ENCODE measurements around the gene RSPH1. TPM values are rescaled to one million over a fixed set of nuclear protein-coding genes. Genes with fewer than 3 reads are reported as not detected.

RSPH1 gene
- total and polyA plus RNA-seq, 2 of the 4 experiments (the other 2 are of a cell fraction) = not detected

DNA sequence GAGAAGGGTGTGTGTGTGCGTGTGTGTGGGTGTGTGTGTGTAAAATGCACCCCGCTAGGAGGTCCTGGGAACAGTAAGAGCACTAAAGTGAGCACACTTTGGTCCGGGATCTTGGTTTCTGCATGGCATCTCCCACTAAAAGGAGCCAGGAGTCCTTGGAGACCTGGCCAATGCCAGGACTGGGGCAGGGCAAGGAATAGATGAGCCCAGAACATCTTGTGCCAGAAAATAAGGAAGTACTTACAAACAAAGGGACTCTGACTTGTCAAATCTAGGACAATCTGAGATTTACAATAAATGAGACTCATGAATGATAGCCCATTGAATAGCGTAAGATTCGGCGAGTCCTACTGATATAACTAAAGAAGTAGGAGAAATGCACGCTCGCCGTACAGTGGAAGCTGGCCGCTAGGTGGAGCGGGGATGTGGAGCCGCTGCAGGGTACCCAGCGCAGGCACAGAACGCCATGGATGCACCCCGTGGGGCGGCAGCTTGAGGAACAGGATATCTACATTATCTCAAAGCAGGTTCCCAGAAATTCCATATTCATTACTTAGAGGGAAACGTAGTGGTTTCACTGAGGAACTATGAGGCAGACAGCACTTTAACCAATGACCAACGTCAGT lies 24.7 kb upstream of the RSPH1 start:
- Histone ChIP-seq H4K20me1 (ENCODE audit: insufficient read depth, low read length) (no peaks in the 10 kb centered on the region; the same call in 1 of the 2 replicates), H3K14ac (replicated peaks; ENCODE audit: low read depth, low read length) (no peak overlapping the region), H3K4ac (ENCODE audit: low read depth, low read length) (no peak overlapping the region), H3K27me3 (ENCODE audit: control insufficient read depth, insufficient read depth, low read length) (peaks cover 28% of the 10 kb centered on the region), H3K4me1 (ENCODE audit: control insufficient read depth, insufficient read depth, low read length) (peaks cover 5% of the 10 kb centered on the region; the same call in 1 of the 2 replicates), H3K36me3 (ENCODE audit: control insufficient read depth, insufficient read depth, low read length) (no peaks in the 10 kb centered on the region), H3K27ac (ENCODE audit: insufficient read depth, low read length) (no peak overlapping the region), H2AK5ac (ENCODE audit: low read depth, low read length) (no peak overlapping the region), H3K9me1 (ENCODE audit: insufficient read depth, low read length) (peaks cover 2% of the 10 kb centered on the region; the same call in 1 of the 2 replicates), H3K56ac (ENCODE audit: extremely low read depth, insufficient read depth, low read length) (no peak overlapping the region), H2AFZ (replicated peaks; ENCODE audit: low read length, poor library complexity) (no peak overlapping the region), H4K5ac (ENCODE audit: low read depth, low read length) (no peak overlapping the region), H3K79me1 (ENCODE audit: low read depth in 1 of 2, low read length in 2 of 2) (no peaks in the 10 kb centered on the region), H3K9ac (ENCODE audit: low read depth, low read length) (no peak overlapping the region), H3K9me3 (ENCODE audit: control insufficient read depth, insufficient read depth, low read length) (no peaks in the 10 kb centered on the region), H3K4me2 (ENCODE audit: low read depth, low read length) (no peak overlapping the region), H4K91ac (ENCODE audit: insufficient read depth, low read depth, low read length) (no peak overlapping the region), H2BK20ac (ENCODE audit: low read depth, low read length) (no peak overlapping the region), H3K23ac (ENCODE audit: low read depth, low read length) (no peak overlapping the region), H4K8ac (ENCODE audit: low read depth in 2 of 2, low read length in 2 of 2) (no peak overlapping the region), H2AK9ac (replicated peaks; ENCODE audit: low read depth, low read length, poor library complexity) (no peak overlapping the region), H3K4me3 (ENCODE audit: insufficient read depth, low read depth, low read length) (no peak overlapping the region), H2BK5ac (ENCODE audit: low read depth, low read length, poor library complexity, severe bottlenecking) (no peak overlapping the region), H2BK15ac (ENCODE audit: low read depth, low read length) (no peak overlapping the region), H3K18ac (ENCODE audit: low read depth, low read length) (no peak overlapping the region), H2BK120ac (ENCODE audit: low read depth, low read length) (no peak overlapping the region)
- TF ChIP-seq MAFK (IDR thresholded peaks at IDR 0.05; ENCODE audit: low read depth, low read length) (no peak), BHLHE40 (IDR thresholded peaks at IDR 0.05; ENCODE audit: low read depth, low read length) (no peak), RCOR1 (IDR thresholded peaks at IDR 0.05; ENCODE audit: insufficient replicate concordance, low read length) (no peak), FOS (IDR thresholded peaks at IDR 0.05; ENCODE audit: low read depth, low read length) (no peak), NFE2L2 (IDR thresholded peaks at IDR 0.05; ENCODE audit: low read depth, low read length) (no peak), POLR2A (IDR thresholded peaks at IDR 0.05; ENCODE audit: low read depth, low read length) (no peak), CHD1 (IDR thresholded peaks at IDR 0.05; ENCODE audit: low read depth, low read length) (no peak), SMC3 (IDR thresholded peaks at IDR 0.05; ENCODE audit: low read depth, low read length) (no peak), CEBPB (IDR thresholded peaks at IDR 0.05; ENCODE audit: low read depth, low read length) (no peak), RFX5 (IDR thresholded peaks at IDR 0.05; ENCODE audit: low read depth, low read length) (no peak), RAD21 (IDR thresholded peaks at IDR 0.05; ENCODE audit: low read length) (no peak), MAZ (IDR thresholded peaks at IDR 0.05; ENCODE audit: borderline replicate concordance, low read depth, low read length) (no peak), MXI1 (IDR thresholded peaks at IDR 0.05; ENCODE audit: borderline replicate concordance, low read depth, low read length) (no peak)
- TF ChIP-seq, protein P1, sequence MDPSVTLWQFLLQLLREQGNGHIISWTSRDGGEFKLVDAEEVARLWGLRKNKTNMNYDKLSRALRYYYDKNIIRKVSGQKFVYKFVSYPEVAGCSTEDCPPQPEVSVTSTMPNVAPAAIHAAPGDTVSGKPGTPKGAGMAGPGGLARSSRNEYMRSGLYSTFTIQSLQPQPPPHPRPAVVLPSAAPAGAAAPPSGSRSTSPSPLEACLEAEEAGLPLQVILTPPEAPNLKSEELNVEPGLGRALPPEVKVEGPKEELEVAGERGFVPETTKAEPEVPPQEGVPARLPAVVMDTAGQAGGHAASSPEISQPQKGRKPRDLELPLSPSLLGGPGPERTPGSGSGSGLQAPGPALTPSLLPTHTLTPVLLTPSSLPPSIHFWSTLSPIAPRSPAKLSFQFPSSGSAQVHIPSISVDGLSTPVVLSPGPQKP (IDR thresholded peaks at IDR 0.05; ENCODE audit: borderline replicate concordance, low read depth, low read length) = no peak
- TF ChIP-seq, protein P2, sequence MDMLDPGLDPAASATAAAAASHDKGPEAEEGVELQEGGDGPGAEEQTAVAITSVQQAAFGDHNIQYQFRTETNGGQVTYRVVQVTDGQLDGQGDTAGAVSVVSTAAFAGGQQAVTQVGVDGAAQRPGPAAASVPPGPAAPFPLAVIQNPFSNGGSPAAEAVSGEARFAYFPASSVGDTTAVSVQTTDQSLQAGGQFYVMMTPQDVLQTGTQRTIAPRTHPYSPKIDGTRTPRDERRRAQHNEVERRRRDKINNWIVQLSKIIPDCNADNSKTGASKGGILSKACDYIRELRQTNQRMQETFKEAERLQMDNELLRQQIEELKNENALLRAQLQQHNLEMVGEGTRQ (IDR thresholded peaks at IDR 0.05; ENCODE audit: low read depth, low read length) = no peak
- TF ChIP-seq, protein P3, sequence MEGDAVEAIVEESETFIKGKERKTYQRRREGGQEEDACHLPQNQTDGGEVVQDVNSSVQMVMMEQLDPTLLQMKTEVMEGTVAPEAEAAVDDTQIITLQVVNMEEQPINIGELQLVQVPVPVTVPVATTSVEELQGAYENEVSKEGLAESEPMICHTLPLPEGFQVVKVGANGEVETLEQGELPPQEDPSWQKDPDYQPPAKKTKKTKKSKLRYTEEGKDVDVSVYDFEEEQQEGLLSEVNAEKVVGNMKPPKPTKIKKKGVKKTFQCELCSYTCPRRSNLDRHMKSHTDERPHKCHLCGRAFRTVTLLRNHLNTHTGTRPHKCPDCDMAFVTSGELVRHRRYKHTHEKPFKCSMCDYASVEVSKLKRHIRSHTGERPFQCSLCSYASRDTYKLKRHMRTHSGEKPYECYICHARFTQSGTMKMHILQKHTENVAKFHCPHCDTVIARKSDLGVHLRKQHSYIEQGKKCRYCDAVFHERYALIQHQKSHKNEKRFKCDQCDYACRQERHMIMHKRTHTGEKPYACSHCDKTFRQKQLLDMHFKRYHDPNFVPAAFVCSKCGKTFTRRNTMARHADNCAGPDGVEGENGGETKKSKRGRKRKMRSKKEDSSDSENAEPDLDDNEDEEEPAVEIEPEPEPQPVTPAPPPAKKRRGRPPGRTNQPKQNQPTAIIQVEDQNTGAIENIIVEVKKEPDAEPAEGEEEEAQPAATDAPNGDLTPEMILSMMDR (conservative IDR thresholded peaks at IDR 0.05; ENCODE audit: low read depth, low read length) = no peak
- DNase-seq = no peak
- BruUV-seq (replicated peaks) = no TSS peak
- ChIA-PET CTCF (no interaction called here), POLR2A (ENCODE audit: unreplicated experiment) (no interaction called here)
- in situ Hi-C loops (cut with MboI; ENCODE audit: low sequenced_read_pairs) (no loop called here), intact Hi-C loops (cut with micrococcal nuclease) (no loop called here), dilution Hi-C loops (cut with HindIII; ENCODE audit: low sequenced_read_pairs, unreplicated experiment) (no loop called here)
- no peak for ATAC-seq (ENCODE audit: low read depth)
- 96 to 100% methylated on average over 1 to 8 of the region's 18 CpGs for WGBS, 2 experiments (ENCODE audit: extremely low coverage in 2 of 2, insufficient read length in 1 of 2)

Measured in IMR-90 (cell line).